Measurements from ENCODE around the gene ACSBG1. TPM values are rescaled to one million over a fixed set of nuclear protein-coding genes. Genes with fewer than 3 reads are reported as not detected.

ACSBG1 gene
- polyA plus RNA-seq, 1 donor (not counting 4 experiments of a cell fraction or from before 2014, with no cell fraction given): 0.01 TPM

DNA sequence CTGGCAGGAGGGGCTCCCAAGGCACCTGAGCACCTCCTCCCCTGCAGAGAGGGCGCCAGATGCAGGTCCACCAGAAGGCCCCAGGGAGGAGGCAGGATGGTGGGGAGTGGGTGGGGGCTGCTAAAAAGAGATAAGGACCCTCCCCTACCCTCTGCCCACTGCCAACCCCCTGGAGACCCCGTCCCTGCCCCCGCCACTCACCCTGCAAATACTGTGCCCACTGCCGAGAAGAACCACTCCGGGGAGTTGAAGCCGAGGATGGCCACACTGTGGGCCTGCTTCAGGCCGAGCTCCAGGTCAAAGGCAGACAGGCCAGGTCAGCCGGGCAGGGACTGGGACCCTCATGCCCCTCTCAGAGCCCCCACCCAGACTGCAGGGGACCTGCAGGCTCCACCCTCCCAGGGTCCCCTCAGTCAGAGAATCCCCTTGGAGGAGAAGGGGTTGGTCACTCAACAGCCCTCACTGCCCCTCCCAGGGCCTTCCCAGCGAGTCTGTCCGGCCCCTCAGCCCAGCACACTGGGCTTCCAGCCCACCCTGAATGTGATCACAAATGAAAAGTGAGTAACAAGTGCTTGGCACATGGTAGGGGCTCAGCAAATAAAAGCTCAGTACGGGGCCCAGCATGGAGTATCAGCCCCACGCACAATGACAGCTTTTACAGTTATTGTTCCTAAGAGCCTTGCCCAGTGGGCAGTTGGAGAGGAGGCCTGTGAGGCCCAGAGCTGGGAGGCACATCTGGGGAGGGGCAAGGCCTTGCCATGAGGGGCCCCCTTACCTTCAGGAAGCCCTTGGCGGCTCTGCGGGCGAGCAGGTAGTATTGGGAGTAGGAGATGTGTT, 40.4 kb downstream of the ACSBG1 start:
- Histone ChIP-seq H3K79me2 (ENCODE audit: control insufficient read depth, insufficient read depth, low read length) (no peaks in the 10 kb centered on the region), H3K9me3 (ENCODE audit: control insufficient read depth, low read depth, low read length) (no peaks in the 10 kb centered on the region), H4K20me1 (ENCODE audit: control insufficient read depth, extremely low read depth, insufficient read depth, low read length) (no peaks in the 10 kb centered on the region), H3K9ac (ENCODE audit: control insufficient read depth, extremely low read depth, insufficient read depth, low read length) (no peak overlapping the region), H3K4me2 (ENCODE audit: control insufficient read depth, extremely low read depth, insufficient read depth, low read depth, low read length) (no peak overlapping the region), H3K27me3 (ENCODE audit: control insufficient read depth, extremely low read depth, insufficient read depth, low read length) (peaks cover 8% of the 10 kb centered on the region), H3K4me3 (ENCODE audit: control insufficient read depth in 2 of 3, extremely low read depth in 1 of 3, insufficient read depth in 2 of 3, low read depth in 1 of 3, low read length in 3 of 3) (no peak overlapping the region), H3K27ac (ENCODE audit: control insufficient read depth, insufficient read depth, low read length) (no peak overlapping the region), H3K4me1 (ENCODE audit: control insufficient read depth, extremely low read depth, insufficient read depth, low read length) (no peaks in the 10 kb centered on the region), H3K9me1 (ENCODE audit: control insufficient read depth, extremely low read depth, insufficient read depth, low read length) (no peaks in the 10 kb centered on the region), H2AFZ (ENCODE audit: control insufficient read depth, low read length) (no peak overlapping the region), H3K36me3 (ENCODE audit: control insufficient read depth in 2 of 2, extremely low read depth in 1 of 2, insufficient read depth in 2 of 2, low read length in 2 of 2) (no peaks in the 10 kb centered on the region)
- DNase-seq (ENCODE audit: low read depth, low spot score) (no peak), FAIRE-seq (no peak)
- TF ChIP-seq EZH2 (IDR thresholded peaks at IDR 0.05; ENCODE audit: low read length): no peak
- TF ChIP-seq CTCF (optimal IDR thresholded peaks at IDR 0.05 in 1 of 3, IDR thresholded peaks at IDR 0.05 in 1 of 3, conservative IDR thresholded peaks at IDR 0.05 in 1 of 3; ENCODE audit: extremely low read depth in 1 of 3, insufficient read depth in 2 of 3, low read length in 3 of 3): no peak
- dilution Hi-C loops (cut with MboI; ENCODE audit: extremely low pct_ligation_motif_present, low sequenced_read_pairs): no loop called here

DNA sequence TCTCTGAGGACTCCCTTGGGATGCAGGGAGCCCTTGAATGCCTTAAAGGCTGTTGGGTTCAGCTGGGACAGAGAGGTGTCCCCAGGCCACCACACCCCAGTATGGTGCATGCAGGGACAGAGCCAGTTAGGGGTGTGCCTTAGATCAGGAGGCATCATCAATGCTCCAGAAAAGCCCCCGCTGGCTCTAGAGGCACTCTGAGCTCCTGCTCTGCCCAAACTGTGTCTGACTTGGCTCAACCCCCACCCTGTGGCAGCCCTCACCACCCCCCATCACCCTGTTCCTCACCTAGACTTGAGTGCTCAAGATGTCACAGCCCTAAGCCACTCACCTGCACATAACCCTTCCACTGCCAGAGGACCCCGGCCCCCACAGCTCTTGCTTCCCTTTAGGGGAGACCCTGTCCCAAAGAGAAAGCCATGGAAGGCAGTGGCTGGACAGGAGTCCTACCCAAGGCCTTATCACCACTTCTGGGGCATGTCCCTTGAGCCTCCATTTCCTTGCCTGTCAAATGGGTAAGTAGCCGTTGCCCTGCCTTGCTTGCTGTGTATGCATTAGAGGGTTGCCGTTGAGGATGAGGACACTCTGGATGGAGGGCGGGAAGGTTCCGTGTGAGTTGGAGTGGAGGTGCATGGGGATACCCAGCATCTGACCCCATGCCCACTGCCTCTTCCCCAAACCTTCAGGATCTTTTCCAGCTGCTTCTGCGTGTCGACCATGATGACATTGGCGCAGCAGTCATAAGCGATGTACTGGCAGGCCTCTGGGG, 41.4 kb downstream of the ACSBG1 start:
- TF ChIP-seq CTCF (optimal IDR thresholded peaks at IDR 0.05 in 1 of 3, IDR thresholded peaks at IDR 0.05 in 1 of 3, conservative IDR thresholded peaks at IDR 0.05 in 1 of 3; ENCODE audit: extremely low read depth in 1 of 3, insufficient read depth in 2 of 3, low read length in 3 of 3): no peak
- no peak for TF ChIP-seq EZH2 (IDR thresholded peaks at IDR 0.05; ENCODE audit: low read length)
- no peaks in the 10 kb centered on the region for H3K9me1 ChIP-seq (ENCODE audit: control insufficient read depth, extremely low read depth, insufficient read depth, low read length)
- H3K9ac ChIP-seq (ENCODE audit: control insufficient read depth, extremely low read depth, insufficient read depth, low read length): no peak overlapping the region
- no peak overlapping the region for H3K4me2 ChIP-seq (ENCODE audit: control insufficient read depth, extremely low read depth, insufficient read depth, low read depth, low read length)
- no peak for DNase-seq (ENCODE audit: low read depth, low spot score)
- H2AFZ ChIP-seq (ENCODE audit: control insufficient read depth, low read length): no peak overlapping the region
- H3K79me2 ChIP-seq (ENCODE audit: control insufficient read depth, insufficient read depth, low read length): no peaks in the 10 kb centered on the region
- H3K4me3 ChIP-seq (ENCODE audit: control insufficient read depth in 2 of 3, extremely low read depth in 1 of 3, insufficient read depth in 2 of 3, low read depth in 1 of 3, low read length in 3 of 3): no peak overlapping the region
- no peak for FAIRE-seq
- H3K9me3 ChIP-seq (ENCODE audit: control insufficient read depth, low read depth, low read length): no peaks in the 10 kb centered on the region
- H4K20me1 ChIP-seq (ENCODE audit: control insufficient read depth, extremely low read depth, insufficient read depth, low read length): no peaks in the 10 kb centered on the region
- H3K4me1 ChIP-seq (ENCODE audit: control insufficient read depth, extremely low read depth, insufficient read depth, low read length): no peaks in the 10 kb centered on the region
- H3K27ac ChIP-seq (ENCODE audit: control insufficient read depth, insufficient read depth, low read length): no peak overlapping the region
- dilution Hi-C loops (cut with MboI; ENCODE audit: extremely low pct_ligation_motif_present, low sequenced_read_pairs): no loop called here
- H3K36me3 ChIP-seq (ENCODE audit: control insufficient read depth in 2 of 2, extremely low read depth in 1 of 2, insufficient read depth in 2 of 2, low read length in 2 of 2): no peaks in the 10 kb centered on the region
- H3K27me3 ChIP-seq (ENCODE audit: control insufficient read depth, extremely low read depth, insufficient read depth, low read length): peaks cover 8% of the 10 kb centered on the region

All from keratinocyte (primary cell).